GM10248 (cell line): ENCODE measurements around the gene LGI4.

Source experiments
- CTCF ChIA-PET: fragments of 300-600 bp; sonication (Branson Sonifier 250); formaldehyde crosslinking; extraction: SDS; loops from one replicate; lab custom pipeline; 2021; ENCODE audit warnings: antibody characterized with exemption; lab: Yijun Ruan, JAX
- POLR2A ChIA-PET: fragments of 350-650 bp; sonication (Branson Sonifier 250); formaldehyde crosslinking; extraction: SDS; loops from one replicate; lab custom pipeline; 2020; ENCODE audit warnings: antibody characterized with exemption; lab: Yijun Ruan, JAX
- DNase-seq: peaks from one replicate; pipeline ENCODE4 v3.0.0; 2012; ENCODE audit errors: extremely low spot score
- CTCF ChIP-seq: IDR thresholded peaks from 2 replicates; pipeline ENCODE4 v1.5.1; 2012; ENCODE audit warnings: mild to moderate bottlenecking, low read depth; ENCODE audit errors: extremely low read depth, missing control alignments, control extremely low read depth

The LGI4 gene

GRCh38 chr19:35119578-35120155 lies 15.2 kb downstream of the LGI4 start:
- CTCF ChIA-PET, result interaction anchor here (1.2 to 1.7 kb wide), 3 partner anchors 9 to 22 kb away, joined by 3 to 8 read pairs (median 4); partner anchors contain the start of gene LGI4
- no peak for TF ChIP-seq CTCF
- no peak for DNase-seq
- POLR2A ChIA-PET, result no interaction called here

GRCh38 chr19:35119091-35119490 lies 15.8 kb downstream of the LGI4 start:
- no peak for TF ChIP-seq CTCF
- CTCF ChIA-PET, result interaction anchor here (1.1 to 5.0 kb wide), 5 partner anchors 9 to 27 kb away, joined by 3 to 25 read pairs (median 4); partner anchors contain the start of gene LGI4
- POLR2A ChIA-PET, result no interaction called here
- no peak for DNase-seq

GRCh38 chr19:35118268-35119020 lies 16.4 kb downstream of the LGI4 start:
- ChIA-PET CTCF (interaction anchor here (1.1 to 5.0 kb wide), 3 partner anchors 16 to 26 kb away, joined by 3 to 25 read pairs (median 4); partner anchors contain the start of gene LGI4), POLR2A (interaction anchor here (0.6 kb wide), 1 partner anchor 384 kb away, joined by 3 read pairs; no protein-coding TSS in a partner anchor)
- TF ChIP-seq CTCF, result no peak
- DNase-seq, result no peak

GRCh38 chr19:35117799-35118198 lies 17.1 kb downstream of the LGI4 start:
- POLR2A ChIA-PET, result no interaction called here
- no peak for TF ChIP-seq CTCF
- no peak for DNase-seq
- CTCF ChIA-PET, result interaction anchor here (1.1 to 5.0 kb wide), 5 partner anchors 10 to 73 kb away, joined by 3 to 25 read pairs (median 7); partner anchors contain the start of gene LGI4

GRCh38 chr19:35117116-35117515 lies 17.7 kb downstream of the LGI4 start:
- DNase-seq, result no peak
- TF ChIP-seq CTCF, result no peak
- ChIA-PET CTCF (interaction anchor here (0.7 to 5.0 kb wide), 9 partner anchors 10 to 145 kb away, joined by 3 to 25 read pairs (median 4); partner anchors contain the start of gene LGI4), POLR2A (no interaction called here)

- no peak for DNase-seq
- TF ChIP-seq CTCF, result no peak
- ChIA-PET POLR2A (no interaction called here), CTCF (interaction anchor here (1.0 to 5.0 kb wide), 9 partner anchors 9 to 145 kb away, joined by 3 to 25 read pairs (median 4); partner anchors contain the start of gene LGI4)
Measured at GRCh38 chr19:35116072-35116801, 18.6 kb downstream of the LGI4 start.
